ENCODE measurements around the gene INIP. TPM values are rescaled to one million over a fixed set of nuclear protein-coding genes. Genes with fewer than 3 reads are reported as not detected.

The INIP gene
- total RNA-seq, 1 experiment from 2014 or later = 31.9 TPM

DNA sequence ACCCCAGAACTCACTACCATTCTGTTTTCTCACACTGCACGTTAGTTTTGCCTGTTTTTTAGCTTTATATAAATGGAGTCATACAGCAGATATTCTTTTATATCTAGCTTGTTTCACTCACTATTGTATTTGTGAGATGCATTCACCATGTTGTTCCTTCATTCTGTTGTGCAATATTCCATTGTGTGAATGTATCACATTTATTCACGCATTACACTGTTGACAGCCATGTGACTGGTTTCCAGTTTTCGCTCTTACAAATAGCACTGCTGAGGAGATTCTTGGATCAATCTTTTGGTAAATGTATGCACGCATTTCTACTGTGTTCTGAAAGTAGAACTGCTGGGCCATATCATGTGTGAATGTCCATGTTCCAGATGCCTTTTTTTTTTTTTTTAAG, 26.3 kb upstream of the INIP start:
- Mint-ChIP-seq H3K4me1 (ENCODE audit: low read depth, unreplicated experiment) (peaks cover 6% of the 10 kb centered on the region), H3K9me3 (ENCODE audit: unreplicated experiment) (no peaks in the 10 kb centered on the region), H3K36me3 (ENCODE audit: insufficient read depth, unreplicated experiment) (no peaks in the 10 kb centered on the region), H3K4me3 (ENCODE audit: unreplicated experiment) (no peak overlapping the region), H3K27ac (ENCODE audit: unreplicated experiment) (no peak overlapping the region), H3K27me3 (ENCODE audit: insufficient read depth, unreplicated experiment) (no peaks in the 10 kb centered on the region)
- ChIA-PET CTCF (interaction anchor here (0.5 to 1.6 kb wide), 2 partner anchors 34 to 49 kb away, joined by 7 to 10 read pairs; no protein-coding TSS in a partner anchor), POLR2A (no interaction called here)
- BruUV-seq (replicated peaks) = no TSS peak
- Histone ChIP-seq H3K27me3 (replicated peaks; ENCODE audit: control insufficient read depth, insufficient read depth, low read length) (no peaks in the 10 kb centered on the region), H3K9me3 (no peaks in the 10 kb centered on the region), H3K36me3 (ENCODE audit: control insufficient read depth, insufficient read depth, low read length) (no peaks in the 10 kb centered on the region), H3K4me3 (ENCODE audit: low read depth, low read length) (no peak overlapping the region), H3K4me1 (peaks cover 2% of the 10 kb centered on the region)
- intact Hi-C loops (cut with micrococcal nuclease; ENCODE audit: unreplicated experiment) = no loop called here
- DNase-seq = no peak
- TF ChIP-seq, protein P1, sequence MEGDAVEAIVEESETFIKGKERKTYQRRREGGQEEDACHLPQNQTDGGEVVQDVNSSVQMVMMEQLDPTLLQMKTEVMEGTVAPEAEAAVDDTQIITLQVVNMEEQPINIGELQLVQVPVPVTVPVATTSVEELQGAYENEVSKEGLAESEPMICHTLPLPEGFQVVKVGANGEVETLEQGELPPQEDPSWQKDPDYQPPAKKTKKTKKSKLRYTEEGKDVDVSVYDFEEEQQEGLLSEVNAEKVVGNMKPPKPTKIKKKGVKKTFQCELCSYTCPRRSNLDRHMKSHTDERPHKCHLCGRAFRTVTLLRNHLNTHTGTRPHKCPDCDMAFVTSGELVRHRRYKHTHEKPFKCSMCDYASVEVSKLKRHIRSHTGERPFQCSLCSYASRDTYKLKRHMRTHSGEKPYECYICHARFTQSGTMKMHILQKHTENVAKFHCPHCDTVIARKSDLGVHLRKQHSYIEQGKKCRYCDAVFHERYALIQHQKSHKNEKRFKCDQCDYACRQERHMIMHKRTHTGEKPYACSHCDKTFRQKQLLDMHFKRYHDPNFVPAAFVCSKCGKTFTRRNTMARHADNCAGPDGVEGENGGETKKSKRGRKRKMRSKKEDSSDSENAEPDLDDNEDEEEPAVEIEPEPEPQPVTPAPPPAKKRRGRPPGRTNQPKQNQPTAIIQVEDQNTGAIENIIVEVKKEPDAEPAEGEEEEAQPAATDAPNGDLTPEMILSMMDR (IDR thresholded peaks at IDR 0.05; ENCODE audit: insufficient read depth in 1 of 2, low read depth in 1 of 2, low read length in 1 of 2, severe bottlenecking in 1 of 2, unreplicated experiment in 1 of 2) = no peak

GRCh38 chr9:112743216-112743836, 25.4 kb upstream of the INIP start:
- Mint-ChIP-seq H3K4me3 (ENCODE audit: unreplicated experiment) (no peak overlapping the region), H3K9me3 (ENCODE audit: unreplicated experiment) (no peaks in the 10 kb centered on the region), H3K36me3 (ENCODE audit: insufficient read depth, unreplicated experiment) (no peaks in the 10 kb centered on the region), H3K27me3 (ENCODE audit: insufficient read depth, unreplicated experiment) (no peaks in the 10 kb centered on the region), H3K4me1 (ENCODE audit: low read depth, unreplicated experiment) (peaks cover 6% of the 10 kb centered on the region), H3K27ac (ENCODE audit: unreplicated experiment) (no peak overlapping the region)
- Histone ChIP-seq H3K27me3 (replicated peaks; ENCODE audit: control insufficient read depth, insufficient read depth, low read length) (no peaks in the 10 kb centered on the region), H3K36me3 (ENCODE audit: control insufficient read depth, insufficient read depth, low read length) (no peaks in the 10 kb centered on the region), H3K4me3 (ENCODE audit: low read depth, low read length) (no peak overlapping the region), H3K9me3 (no peaks in the 10 kb centered on the region), H3K4me1 (peaks cover 6% of the 10 kb centered on the region; the same call in 1 of the 2 replicates)
- peak in 1 of 2 experiments; percentile 36 for DNase-seq
- TF ChIP-seq, protein P1 (IDR thresholded peaks at IDR 0.05; ENCODE audit: insufficient read depth in 1 of 2, low read depth in 1 of 2, low read length in 1 of 2, severe bottlenecking in 1 of 2, unreplicated experiment in 1 of 2) = peak; percentile 24 to 38
- intact Hi-C loops (cut with micrococcal nuclease; ENCODE audit: unreplicated experiment) = loop anchor here (1.0 kb wide), 2 partner anchors 50 to 77 kb away; no protein-coding TSS in a partner anchor
- POLR2A ChIA-PET = no interaction called here
- CTCF ChIA-PET = interaction anchor here (0.5 to 1.6 kb wide), 4 partner anchors 25 to 76 kb away, joined by 5 to 10 read pairs (median 8); partner anchors contain the start of gene INIP
- no TSS peak for BruUV-seq (replicated peaks)

GRCh38 chr9:112734892-112735291, 17.0 kb upstream of the INIP start:
- 0 out of 2 replicates have a peak, but pooled peaks cover 5% of the 10 kb centered on the region for H3K9me3 ChIP-seq
- CTCF ChIA-PET = no interaction called here
- H3K36me3 Mint-ChIP-seq (ENCODE audit: insufficient read depth, unreplicated experiment) = no peaks in the 10 kb centered on the region
- H3K4me3 ChIP-seq (ENCODE audit: low read depth, low read length) = no peak overlapping the region
- TF ChIP-seq, protein P1 (IDR thresholded peaks at IDR 0.05; ENCODE audit: insufficient read depth in 1 of 2, low read depth in 1 of 2, low read length in 1 of 2, severe bottlenecking in 1 of 2, unreplicated experiment in 1 of 2) = no peak
- no peak for DNase-seq
- peaks cover 19% of the 10 kb centered on the region for H3K4me1 Mint-ChIP-seq (ENCODE audit: low read depth, unreplicated experiment)
- no peak overlapping the region for H3K4me3 Mint-ChIP-seq (ENCODE audit: unreplicated experiment)
- no peaks in the 10 kb centered on the region; the same call in 1 of the 2 replicates for H3K36me3 ChIP-seq (ENCODE audit: control insufficient read depth, insufficient read depth, low read length)
- no peaks in the 10 kb centered on the region for H3K27me3 Mint-ChIP-seq (ENCODE audit: insufficient read depth, unreplicated experiment)
- POLR2A ChIA-PET = no interaction called here
- no peaks in the 10 kb centered on the region for H3K27me3 ChIP-seq (replicated peaks; ENCODE audit: control insufficient read depth, insufficient read depth, low read length)
- BruUV-seq (replicated peaks) = no TSS peak
- peaks cover 27% of the 10 kb centered on the region for H3K4me1 ChIP-seq
- intact Hi-C loops (cut with micrococcal nuclease; ENCODE audit: unreplicated experiment) = no loop called here
- no peaks in the 10 kb centered on the region for H3K9me3 Mint-ChIP-seq (ENCODE audit: unreplicated experiment)
- H3K27ac Mint-ChIP-seq (ENCODE audit: unreplicated experiment) = no peak overlapping the region
